HepG2 (cell line): ENCODE results near the gene RALY. TPM values are rescaled to one million over a fixed set of nuclear protein-coding genes. Genes with fewer than 3 reads are reported as not detected.

Experiments used
- ARNT ChIP-seq: fragments of 450-650 bp; IDR thresholded peaks from 2 replicates; pipeline ENCODE4 v1.6.1; 2017
- ATF2 ChIP-seq: sonication (generic); formaldehyde crosslinking; IDR thresholded peaks from 2 replicates; pipeline ENCODE4 v1.4.0; 2020; ENCODE audit warnings: missing genetic modification reagents
- DMAP1 ChIP-seq: IDR thresholded peaks from 2 replicates; pipeline ENCODE4 v1.6.1; 2016
- DR1 ChIP-seq: sonication (generic); formaldehyde crosslinking; IDR thresholded peaks from 2 replicates; pipeline ENCODE4 v1.8.0; 2021; ENCODE audit warnings: mild to moderate bottlenecking, missing genetic modification reagents, inconsistent platforms
- ETV6 ChIP-seq: sonication (generic); formaldehyde crosslinking; conservative IDR thresholded peaks from 2 replicates; pipeline ENCODE4 v1.4.0; 2020; ENCODE audit warnings: missing genetic modification reagents
- FIP1L1 ChIP-seq: fragments of 200-400 bp; formaldehyde crosslinking; IDR thresholded peaks from 2 replicates; pipeline ENCODE4 v1.6.1; 2018; ENCODE audit warnings: low read depth, mild to moderate bottlenecking, low read length, moderate library complexity, borderline replicate concordance; ENCODE audit not compliant: insufficient read depth
- GFI1 ChIP-seq: sonication (generic); formaldehyde crosslinking; IDR thresholded peaks from 2 replicates; pipeline ENCODE4 v1.5.0; 2020; ENCODE audit warnings: missing genetic modification reagents, mild to moderate bottlenecking, borderline replicate concordance
- GTF2F1 ChIP-seq: fragments of 150-350 bp; IDR thresholded peaks from 2 replicates; pipeline ENCODE4 v1.6.1; 2014; ENCODE audit warnings: low read length
- HDAC6 ChIP-seq: fragments of 200-600 bp; sonication (generic); IDR thresholded peaks from 2 replicates; pipeline ENCODE4 v1.7.0; 2017; ENCODE audit warnings: mild to moderate bottlenecking, antibody characterized with exemption, low read length, low read depth
- HMG20B ChIP-seq: conservative IDR thresholded peaks from 2 replicates; pipeline ENCODE4 v1.6.1; 2016; ENCODE audit warnings: missing genetic modification reagents, missing compliant biosample characterization
- HNRNPLL ChIP-seq: fragments of 200-400 bp; formaldehyde crosslinking; IDR thresholded peaks from 2 replicates; pipeline ENCODE4 v1.6.1; 2017; ENCODE audit warnings: mild to moderate bottlenecking, low read depth, low read length; ENCODE audit not compliant: poor library complexity, severe bottlenecking
- HNRNPUL1 ChIP-seq: fragments of 200-400 bp; formaldehyde crosslinking; IDR thresholded peaks from 2 replicates; pipeline ENCODE4 v1.6.1; 2017; ENCODE audit warnings: low read depth, mild to moderate bottlenecking, low read length, moderate library complexity
- IRX3 ChIP-seq: sonication (generic); formaldehyde crosslinking; IDR thresholded peaks from 2 replicates; pipeline ENCODE4 v1.8.1; 2023; ENCODE audit warnings: mild to moderate bottlenecking, low read depth, missing genetic modification reagents, borderline replicate concordance
- KAT7 ChIP-seq: IDR thresholded peaks from 2 replicates; pipeline ENCODE4 v1.6.1; 2018; ENCODE audit warnings: borderline replicate concordance, missing compliant biosample characterization
- MTERF4 ChIP-seq: sonication (generic); formaldehyde crosslinking; IDR thresholded peaks from 2 replicates; pipeline ENCODE4 v1.8.0; 2023; ENCODE audit warnings: mild to moderate bottlenecking, missing genetic modification reagents
- NCOR1 ChIP-seq: fragments of 200-600 bp; sonication (generic); IDR thresholded peaks from 2 replicates; pipeline ENCODE4 v1.7.0; 2017; ENCODE audit warnings: antibody characterized with exemption, low read length, borderline replicate concordance
- NR2F2 ChIP-seq: IDR thresholded peaks from 2 replicates; pipeline ENCODE4 v1.6.1; 2012; ENCODE audit warnings: low read depth, inconsistent platforms, borderline replicate concordance
- PHF20 ChIP-seq: sonication (generic); formaldehyde crosslinking; IDR thresholded peaks from 2 replicates; pipeline ENCODE4 v1.5.0; 2020; ENCODE audit warnings: mild to moderate bottlenecking, missing genetic modification reagents
- POGZ ChIP-seq: sonication (generic); formaldehyde crosslinking; IDR thresholded peaks from 2 replicates; pipeline ENCODE4 v1.4.0; 2020; ENCODE audit warnings: mild to moderate bottlenecking, missing genetic modification reagents
- PRMT3 ChIP-seq: sonication (generic); formaldehyde crosslinking; IDR thresholded peaks from 2 replicates; pipeline ENCODE4 v1.8.1; 2022; ENCODE audit warnings: low read depth, mild to moderate bottlenecking, moderate library complexity, missing genetic modification reagents, borderline replicate concordance
- TARDBP ChIP-seq: sonication (generic); formaldehyde crosslinking; IDR thresholded peaks from 2 replicates; pipeline ENCODE4 v1.8.0; 2022; ENCODE audit warnings: mild to moderate bottlenecking, missing genetic modification reagents
- TBL1XR1 ChIP-seq: fragments of 150-350 bp; IDR thresholded peaks from 2 replicates; pipeline ENCODE4 v1.6.1; 2014; ENCODE audit warnings: borderline replicate concordance, low read length; ENCODE audit not compliant: partially characterized antibody
- ZMYM4 ChIP-seq: sonication (generic); formaldehyde crosslinking; IDR thresholded peaks from 2 replicates; pipeline ENCODE4 v1.8.1; 2023; ENCODE audit warnings: mild to moderate bottlenecking, missing genetic modification reagents
- ZNF558 ChIP-seq: sonication (generic); formaldehyde crosslinking; IDR thresholded peaks from 2 replicates; pipeline ENCODE4 v1.9.0; 2022; ENCODE audit warnings: mild to moderate bottlenecking, missing genetic modification reagents, borderline replicate concordance
- ZNF567 ChIP-seq: sonication (generic); formaldehyde crosslinking; IDR thresholded peaks from 2 replicates; pipeline ENCODE4 v1.8.1; 2023; ENCODE audit warnings: mild to moderate bottlenecking, missing genetic modification reagents, borderline replicate concordance
- ZNF577 ChIP-seq: sonication (generic); formaldehyde crosslinking; IDR thresholded peaks from 2 replicates; pipeline ENCODE4 v1.4.0; 2020; ENCODE audit warnings: mild to moderate bottlenecking, low read depth, missing genetic modification reagents, borderline replicate concordance
- polyA plus RNA-seq, 8 experiments: library from polyadenylated mRNA; depleted of rRNA in 3 of 8; stranded (reverse) in 7 of 8; unstranded in 1 of 8; fragments of >200 nt; fragmentation: Illumina TruSeq in 4 of 8; extraction: Trizol in 4 of 8; gene quantifications; 2 replicates each; pipeline versions ENCODE4 v1.2.1 to v1.2.3, GENCODE V29; 2011 to 2016; ENCODE audit warnings: low read depth in 4 of 8, missing spikeins in 1 of 8, mixed read lengths in 1 of 8; ENCODE audit not compliant: insufficient read depth in 1 of 8
- total RNA-seq, 5 experiments: library from RNA; depleted of rRNA; stranded (reverse); fragments of >200 nt; fragmentation: Illumina TruSeq; extraction: Trizol; gene quantifications; 2 replicates each; pipeline ENCODE4 v1.2.3, GENCODE V29; 2016; ENCODE audit warnings: low read depth in 1 of 5
- TF ChIP-seq, protein P1 (sequence below): sonication (generic); formaldehyde crosslinking; IDR thresholded peaks from 2 replicates; pipeline ENCODE4 v1.5.0; 2020; ENCODE audit warnings: missing genetic modification reagents

The RALY gene
- total and polyA plus RNA-seq, 2 of the 13 experiments (the other 11 are each of a cell fraction or from before 2014, with no cell fraction given): 178 to 186 TPM

DNA sequence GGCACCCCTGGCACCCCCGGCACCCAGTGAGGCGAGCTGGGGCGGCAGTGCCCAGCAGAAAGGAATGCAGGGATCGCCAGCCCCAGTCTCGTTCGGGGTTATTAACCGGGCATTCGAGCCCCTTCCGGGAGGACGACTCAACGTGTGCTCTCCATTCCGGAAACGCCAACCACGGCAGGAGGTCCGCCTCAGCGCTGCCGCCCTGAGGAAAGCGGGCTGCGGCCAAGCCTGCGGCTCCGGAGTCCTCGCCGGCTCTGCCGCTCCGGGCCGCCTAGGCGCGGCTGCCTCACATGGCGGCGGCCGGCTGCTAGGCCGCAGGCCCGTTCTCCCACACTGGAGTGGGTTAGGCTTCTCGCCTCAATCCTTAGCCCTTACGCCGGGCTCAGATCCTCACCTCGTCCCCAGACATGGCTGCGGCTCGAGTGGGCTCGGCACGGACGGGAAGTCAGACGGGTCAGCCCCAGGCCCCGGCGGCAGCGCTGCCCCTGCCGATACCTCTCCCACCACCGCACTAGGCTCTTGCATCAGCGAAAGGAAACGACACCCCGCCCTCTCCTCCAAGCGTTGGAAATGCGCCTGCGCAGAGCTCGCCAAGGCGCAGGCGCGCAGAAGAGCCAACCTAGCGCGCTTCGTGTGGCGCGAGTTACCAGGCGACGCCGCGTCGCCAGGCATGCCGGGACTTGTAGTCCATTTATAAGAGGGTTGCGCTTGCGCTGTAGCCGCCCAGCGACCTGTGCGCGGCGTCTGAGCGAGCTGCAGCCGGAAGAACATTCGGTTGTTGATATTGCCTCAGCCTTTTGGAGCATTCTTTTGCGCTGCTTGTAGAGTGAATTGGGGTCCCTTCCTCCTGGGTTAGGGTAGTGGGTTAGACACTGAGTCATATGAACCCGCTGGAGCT, 118.2 kb downstream of the RALY start, which contains the start of gene EIF2S2 (continued):
- TF ChIP-seq ATF2 (CRISPR knock-in tag): peak; percentile 93
- no peak; the same call in 1 of the 2 replicates for TF ChIP-seq GTF2F1
- peak; percentile 21; the same call in 1 of the 2 replicates for TF ChIP-seq HNRNPUL1
- peak; percentile 48 for TF ChIP-seq TBL1XR1
- peak; percentile 98 for TF ChIP-seq FIP1L1
- no peak for TF ChIP-seq NCOR1
- peak; percentile 45; the same call in 1 of the 2 replicates for TF ChIP-seq HMG20B (CRISPR knock-in tag)
- peak; percentile 96 for TF ChIP-seq ZMYM4
- TF ChIP-seq POGZ: peak; percentile 82
- TF ChIP-seq HDAC6: no peak; the same call in 1 of the 2 replicates
- peak; percentile 89 for TF ChIP-seq PHF20 (CRISPR knock-in tag)
- TF ChIP-seq HNRNPLL: peak; percentile 96
- peak; percentile 99 for TF ChIP-seq DR1 (CRISPR knock-in tag)
- peak; percentile 95; the same call in 1 of the 2 replicates for TF ChIP-seq ZNF577 (CRISPR knock-in tag)
- peak; percentile 71; the same call in 1 of the 2 replicates for TF ChIP-seq PRMT3 (CRISPR knock-in tag)
- TF ChIP-seq KAT7 (CRISPR knock-in tag): peak; percentile 100
- TF ChIP-seq ZNF567 (CRISPR knock-in tag): peak; percentile 99
- TF ChIP-seq ETV6 (CRISPR knock-in tag): peak; percentile 90
- TF ChIP-seq IRX3 (CRISPR knock-in tag): peak; percentile 97
- TF ChIP-seq, protein P1, sequence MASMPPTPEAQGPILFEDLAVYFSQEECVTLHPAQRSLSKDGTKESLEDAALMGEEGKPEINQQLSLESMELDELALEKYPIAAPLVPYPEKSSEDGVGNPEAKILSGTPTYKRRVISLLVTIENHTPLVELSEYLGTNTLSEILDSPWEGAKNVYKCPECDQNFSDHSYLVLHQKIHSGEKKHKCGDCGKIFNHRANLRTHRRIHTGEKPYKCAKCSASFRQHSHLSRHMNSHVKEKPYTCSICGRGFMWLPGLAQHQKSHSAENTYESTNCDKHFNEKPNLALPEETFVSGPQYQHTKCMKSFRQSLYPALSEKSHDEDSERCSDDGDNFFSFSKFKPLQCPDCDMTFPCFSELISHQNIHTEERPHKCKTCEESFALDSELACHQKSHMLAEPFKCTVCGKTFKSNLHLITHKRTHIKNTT (CRISPR knock-in tag): peak; percentile 93; the same call in 1 of the 2 replicates
- TF ChIP-seq MTERF4 (CRISPR knock-in tag): peak; percentile 94; the same call in 1 of the 2 replicates
- peak; percentile 100 for TF ChIP-seq DMAP1 (CRISPR knock-in tag)
- peak; percentile 46; the same call in 1 of the 2 replicates for TF ChIP-seq NR2F2
- peak; percentile 99; the same call in 1 of the 2 replicates for TF ChIP-seq ZNF558 (CRISPR knock-in tag)
- peak; percentile 67; the same call in 1 of the 2 replicates for TF ChIP-seq GFI1 (CRISPR knock-in tag)
- no peak for TF ChIP-seq ARNT
- peak; percentile 98 for TF ChIP-seq TARDBP (CRISPR knock-in tag)
